GM18519 (cell line): ENCODE data around the gene VPS35L.

Experiments
- ATAC-seq: cut with Tn5 transposase; IDR thresholded peaks from one replicate; pipeline ENCODE4 v1.9.1; 2021; ENCODE audit warnings: mild to moderate bottlenecking, moderate library complexity; ENCODE audit not compliant: unreplicated experiment, low FRiP score

Gene VPS35L

DNA sequence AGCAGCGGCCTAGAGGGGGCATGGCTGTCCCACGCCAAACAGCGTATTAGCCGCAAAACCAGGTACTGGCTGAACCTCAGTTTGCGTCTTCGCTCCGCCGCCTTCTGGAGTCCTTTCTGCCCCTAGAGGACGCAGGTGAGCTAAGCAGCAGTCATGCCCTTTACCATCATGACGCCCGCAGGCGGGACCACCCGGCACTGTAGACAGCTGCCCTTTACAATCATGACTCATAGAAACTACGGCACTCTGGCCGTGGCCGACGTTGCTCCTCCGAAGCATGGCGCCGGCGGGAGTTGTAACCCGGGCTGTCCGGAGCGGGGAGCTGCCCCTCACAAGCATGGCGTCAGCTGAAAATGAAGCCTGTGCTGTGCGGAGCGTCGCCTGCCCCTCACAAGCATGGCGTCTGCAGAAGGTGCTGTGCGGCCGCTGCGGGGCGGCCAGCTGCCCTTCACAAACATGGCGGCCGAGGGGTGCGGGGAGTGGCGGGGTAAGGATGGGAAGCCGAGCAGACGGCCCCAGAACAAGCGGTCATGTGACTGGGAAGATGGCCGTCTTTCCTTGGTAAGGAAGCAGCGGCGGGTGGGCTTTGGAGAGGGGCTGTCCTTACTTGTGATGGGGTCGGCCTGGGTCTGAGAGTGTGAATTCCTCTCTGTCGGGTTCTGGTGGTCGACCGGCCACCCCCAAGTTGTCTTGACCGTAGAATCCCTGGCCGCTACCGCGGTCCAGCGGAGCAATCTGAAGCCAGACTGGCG, at the start of gene VPS35L:
VPS35L (plus strand) TSS at position 518 of the 752 bp plus-strand sequence; CDS start at position 545, 27 bp downstream.
- peak; percentile 86 for ATAC-seq

DNA sequence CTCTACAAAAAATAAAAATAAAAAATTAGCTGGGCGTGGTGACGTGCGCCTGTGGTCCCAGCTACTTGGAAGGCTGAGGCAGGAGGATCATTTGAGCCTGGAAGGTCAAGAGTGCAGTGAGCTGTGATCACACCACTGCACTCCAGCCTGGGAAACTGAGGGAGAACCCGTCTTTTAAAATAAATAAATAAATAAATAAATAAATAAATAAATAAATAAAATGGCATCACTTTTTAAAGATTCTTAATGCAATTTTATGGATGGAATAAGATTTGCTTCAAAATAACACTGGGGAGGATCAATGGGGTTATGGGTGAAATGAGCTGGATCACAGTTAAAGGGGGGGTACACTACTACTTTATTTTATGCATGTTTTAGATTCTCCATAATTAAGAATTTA, 48.5 kb upstream of the VPS35L start:
- no peak for ATAC-seq

DNA sequence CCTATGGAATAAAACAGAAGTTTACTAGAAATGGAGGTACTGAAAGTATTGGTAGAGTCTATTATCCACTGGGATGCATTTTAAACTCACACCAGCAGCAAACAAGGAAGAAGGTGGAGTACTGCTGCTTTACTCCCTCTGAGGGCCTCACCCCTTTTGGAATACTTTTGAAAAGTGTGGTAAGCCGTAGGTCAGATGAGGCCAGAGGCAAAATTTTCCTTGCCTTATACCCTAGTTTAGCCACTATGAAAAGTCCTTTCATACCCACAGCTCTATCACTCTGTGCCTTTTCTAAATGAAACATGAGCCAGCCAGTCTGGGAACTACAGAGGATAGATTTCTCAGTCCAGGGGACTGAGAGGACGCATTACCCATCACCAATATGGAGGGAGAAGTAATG, 47.6 kb upstream of the VPS35L start:
- no peak for ATAC-seq

DNA sequence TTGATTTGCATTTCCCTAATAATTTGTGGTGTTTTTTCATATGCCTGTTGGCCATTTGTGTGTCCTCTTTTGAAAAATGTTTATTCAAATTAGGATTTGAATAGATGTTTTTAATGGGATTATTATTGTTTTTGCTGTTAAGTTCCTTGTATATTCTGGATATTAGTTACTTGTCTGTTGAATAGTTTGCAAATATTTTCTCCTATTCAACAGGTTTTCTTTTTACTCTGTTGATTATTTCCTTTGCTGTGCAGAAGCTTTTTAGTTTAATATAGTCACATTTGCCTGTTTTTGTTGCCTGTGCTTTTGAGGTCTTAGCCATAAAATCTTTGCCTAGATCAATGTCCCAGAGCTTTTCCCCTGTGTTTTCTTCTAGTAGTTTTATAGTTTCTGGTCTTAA, 43.2 kb upstream of the VPS35L start:
- no peak for ATAC-seq

GRCh38 chr16:19513377-19514053, 42.0 kb upstream of the VPS35L start:
- no peak for ATAC-seq

DNA sequence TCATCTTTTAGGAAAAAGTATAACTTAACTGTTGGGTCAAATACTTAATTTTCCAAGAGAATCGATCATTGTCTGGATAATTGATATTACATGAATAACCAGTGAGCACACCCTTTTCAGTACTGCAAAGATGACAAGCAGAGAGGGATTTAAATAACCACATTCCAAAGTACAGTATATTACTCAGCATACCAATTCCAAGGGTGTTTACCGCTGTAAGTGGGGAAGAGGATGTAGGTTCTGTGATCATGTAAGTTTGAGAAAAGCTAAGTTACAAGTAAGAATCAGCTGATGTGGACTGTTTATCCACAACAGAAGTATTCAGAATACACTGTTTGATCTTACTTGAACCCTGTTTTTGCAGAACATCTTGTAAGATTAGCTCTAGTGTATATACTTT, 39.7 kb upstream of the VPS35L start:
- ATAC-seq = no peak

GRCh38 chr16:19517424-19518089, 37.9 kb upstream of the VPS35L start:
- ATAC-seq = no peak

- no peak for ATAC-seq
These were observed 37.1 kb upstream of the VPS35L start for GRCh38 chr16:19518388-19518787.

- no peak for ATAC-seq
These were observed 34.6 kb upstream of the VPS35L start for GRCh38 chr16:19520861-19521331.

DNA sequence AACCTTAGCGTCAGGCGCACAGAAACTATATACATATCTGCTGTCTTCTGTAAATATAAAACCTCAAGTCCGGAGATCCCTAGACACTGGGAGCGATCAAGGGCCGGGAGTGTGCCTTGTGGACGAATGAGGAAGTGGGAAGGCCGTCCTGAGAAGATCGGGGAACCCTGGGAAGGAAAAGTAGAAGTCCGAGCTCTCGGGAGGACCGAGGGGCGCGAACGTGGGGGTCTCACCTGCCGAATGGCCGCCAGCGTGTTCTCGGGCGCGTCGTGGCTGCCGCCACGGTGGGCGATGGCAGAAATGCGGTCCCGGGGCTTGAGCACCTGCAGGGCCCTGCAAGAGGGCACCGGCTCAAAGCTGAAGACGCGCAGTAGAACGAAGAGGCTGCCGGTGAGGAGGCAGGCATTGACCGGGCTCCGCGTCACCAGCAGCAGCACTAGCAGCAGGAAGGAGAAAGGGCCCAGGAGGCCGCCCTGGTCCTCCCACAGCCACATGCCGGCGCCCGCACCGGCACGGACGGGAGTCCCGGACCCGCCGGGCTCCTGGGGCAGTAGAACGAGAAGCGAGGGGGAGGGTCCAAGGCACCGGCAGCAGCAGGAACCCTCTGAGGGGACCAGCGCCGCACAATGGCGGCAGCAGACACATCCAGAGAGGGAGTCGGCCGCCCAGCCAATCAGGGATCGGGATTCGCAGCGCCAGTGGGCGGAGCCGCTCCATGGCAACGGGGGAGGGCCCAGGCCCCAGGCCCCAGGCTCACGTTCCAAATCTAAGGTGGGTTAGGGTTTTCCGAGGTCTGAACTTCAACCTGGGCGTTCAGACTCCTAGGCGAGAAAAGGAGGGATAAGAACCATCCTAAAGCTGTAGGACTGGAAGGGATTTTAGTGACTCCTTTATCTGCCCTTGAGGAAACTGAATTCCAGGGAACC, 33.8 kb upstream of the VPS35L start, which contains the start of gene GDE1:
GDE1 (minus strand) TSS at position 628 of the 926 bp plus-strand sequence; CDS start at position 494, 134 bp downstream.
- ATAC-seq = peak; percentile 62

DNA sequence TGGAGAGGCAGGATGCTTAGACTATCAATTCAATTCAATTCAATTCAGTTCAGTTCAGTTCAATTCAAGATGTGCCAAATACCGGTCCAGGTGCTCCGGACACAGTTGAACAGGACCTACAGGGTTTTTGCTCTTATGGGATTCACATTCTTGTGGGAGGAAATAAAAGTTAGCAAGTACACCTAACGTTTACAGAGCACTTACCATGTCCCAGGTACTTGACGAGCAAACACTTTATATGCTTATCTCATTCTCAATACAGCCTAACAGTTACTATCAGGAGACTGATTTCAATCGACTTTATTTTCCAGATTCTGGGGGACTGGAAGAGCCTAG, 33.1 kb upstream of the VPS35L start:
- no peak for ATAC-seq

DNA sequence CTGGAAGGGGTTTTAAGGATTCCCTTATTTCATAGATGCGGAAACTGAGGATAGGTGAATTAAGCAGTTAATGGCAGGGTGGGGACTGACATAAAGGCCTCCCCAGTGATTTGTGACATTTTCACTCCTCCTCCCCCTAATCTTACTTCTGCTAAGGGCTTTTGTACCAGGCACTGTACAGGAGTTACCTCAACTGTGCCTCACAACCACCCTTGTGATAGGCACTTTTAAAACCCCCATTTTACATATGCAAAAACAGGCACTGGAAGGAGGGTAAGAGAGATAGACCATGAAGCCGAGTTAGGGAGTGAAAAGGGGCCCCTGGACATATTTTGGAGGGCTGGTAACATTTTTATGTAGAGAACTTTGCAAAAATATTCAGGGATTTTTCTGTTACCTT, 32.7 kb upstream of the VPS35L start:
- no peak for ATAC-seq

- no peak for ATAC-seq
These were observed 32.3 kb upstream of the VPS35L start for GRCh38 chr16:19523184-19523558.

DNA sequence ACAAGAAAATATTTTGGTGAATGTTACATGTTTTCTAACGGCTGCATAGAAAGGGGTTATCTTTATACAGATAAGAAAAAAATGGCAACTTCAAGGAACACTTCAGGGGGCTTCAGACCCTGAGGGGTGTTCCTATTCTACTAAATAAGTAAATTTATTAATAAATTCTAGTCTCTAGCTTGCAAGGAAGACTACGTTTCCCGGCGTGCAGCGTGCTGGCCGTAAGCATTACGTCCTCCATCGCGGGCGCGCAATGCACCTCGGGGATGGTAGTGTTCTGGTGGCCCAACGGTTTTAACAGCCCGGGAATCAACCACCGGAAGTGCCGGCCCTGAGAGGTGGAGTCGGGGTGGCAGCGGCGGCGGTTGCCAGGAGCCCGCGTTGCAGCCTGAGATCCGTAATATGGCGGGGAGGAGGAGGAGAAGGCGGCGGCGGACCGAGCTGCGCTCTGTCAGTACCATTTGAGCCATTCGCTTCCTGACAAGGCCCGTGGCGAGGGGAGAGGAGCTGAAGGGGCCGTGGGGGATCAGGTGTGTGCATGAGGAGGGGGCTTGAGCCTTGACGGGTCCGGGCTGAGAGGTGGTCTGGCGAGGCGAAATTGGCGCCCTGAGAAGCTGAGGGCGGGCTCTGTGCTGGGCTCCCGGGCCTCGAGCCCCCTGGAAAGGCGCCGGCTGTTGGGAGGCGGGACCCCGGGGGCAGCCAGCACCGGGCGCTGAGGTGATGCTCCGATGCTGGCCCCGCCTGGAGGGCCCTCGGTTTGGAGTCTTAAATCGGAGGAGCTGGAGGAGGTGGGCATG, 31.7 kb upstream of the VPS35L start, which contains the start of gene CCP110:
CCP110 (plus strand) TSS at position 384 of the 797 bp plus-strand sequence. CDS start 3,940 bp downstream, outside the sequence.
- peak; percentile 58 for ATAC-seq

DNA sequence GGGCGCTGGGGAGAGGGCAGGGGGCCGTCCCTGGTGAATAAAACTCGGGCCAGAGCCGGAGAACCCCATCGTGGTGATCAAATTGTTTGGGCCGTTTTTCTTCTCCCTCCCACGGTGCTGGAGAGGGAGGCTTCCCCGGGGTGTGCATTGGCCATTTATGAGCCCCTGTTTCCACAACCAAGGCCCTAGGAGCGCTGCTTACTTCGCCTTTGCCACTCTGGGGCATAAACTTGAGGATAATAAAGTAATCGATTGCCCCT, 31.2 kb upstream of the VPS35L start:
- no peak for ATAC-seq

GRCh38 chr16:19524616-19525384, 30.7 kb upstream of the VPS35L start:
- ATAC-seq = no peak

DNA sequence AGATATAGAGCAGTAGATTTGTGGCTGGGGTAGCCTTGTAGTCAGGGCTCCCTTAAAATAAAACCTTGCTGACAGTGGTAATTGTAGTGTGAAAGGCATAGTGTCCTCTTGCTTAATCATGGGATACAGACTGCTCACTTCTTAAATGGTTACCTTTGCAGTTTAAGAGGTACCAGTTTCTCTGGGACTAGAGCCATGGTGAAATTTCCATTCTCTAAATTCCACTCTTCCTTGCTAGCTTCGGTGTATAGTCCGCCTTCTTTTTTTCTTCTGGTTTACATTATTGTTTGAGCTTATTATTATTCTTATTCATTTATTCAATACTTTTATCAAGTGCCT, 30.1 kb upstream of the VPS35L start:
- ATAC-seq = no peak

GRCh38 chr16:19527161-19527560, 28.3 kb upstream of the VPS35L start:
- ATAC-seq = no peak

GRCh38 chr16:19528666-19529065, 26.8 kb upstream of the VPS35L start:
- ATAC-seq = no peak
